ENCODE data around the gene GYS2. TPM values are rescaled to one million over a fixed set of nuclear protein-coding genes. Genes with fewer than 3 reads are reported as not detected.

The GYS2 gene
- total and polyA plus RNA-seq, 2 of the 4 experiments (the other 2 are of a cell fraction), result not detected

DNA sequence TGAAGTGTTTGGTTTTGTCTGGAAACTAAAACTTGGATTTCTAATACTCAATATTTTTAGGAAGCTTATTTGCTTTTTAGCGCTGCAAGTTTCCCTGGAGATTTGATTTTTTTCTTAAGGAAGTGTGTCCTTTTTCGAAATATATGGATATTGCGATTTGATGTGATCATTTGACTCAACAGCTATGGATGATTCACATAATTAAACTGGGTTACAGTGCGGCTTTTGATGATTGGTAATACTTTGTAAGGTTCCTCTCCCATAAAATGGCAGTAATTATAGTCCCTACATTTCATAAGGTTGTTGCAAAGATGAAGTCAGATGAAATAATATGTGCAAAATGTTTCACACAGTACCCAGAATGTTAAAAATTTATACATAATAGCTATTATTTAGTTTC, 39.9 kb upstream of the GYS2 start:
- Histone ChIP-seq H2AK9ac (replicated peaks; ENCODE audit: low read depth, low read length, poor library complexity) (no peak overlapping the region), H3K36me3 (ENCODE audit: control insufficient read depth, insufficient read depth, low read length) (peaks cover 45% of the 10 kb centered on the region), H3K4me2 (ENCODE audit: low read depth, low read length) (no peak overlapping the region), H3K18ac (ENCODE audit: low read depth, low read length) (no peak overlapping the region), H4K5ac (ENCODE audit: low read depth, low read length) (no peak overlapping the region), H3K27ac (ENCODE audit: insufficient read depth, low read length) (no peak overlapping the region), H3K23ac (ENCODE audit: low read depth, low read length) (no peak overlapping the region), H3K79me1 (ENCODE audit: low read depth in 1 of 2, low read length in 2 of 2) (peaks cover 17 to 29% of the 10 kb centered on the region in 2 experiments), H3K14ac (replicated peaks; ENCODE audit: low read depth, low read length) (no peak overlapping the region), H3K4me1 (ENCODE audit: control insufficient read depth, insufficient read depth, low read length) (no peaks in the 10 kb centered on the region; the same call in none of the 2 replicates), H3K4me3 (ENCODE audit: insufficient read depth, low read depth, low read length) (no peak overlapping the region), H2AFZ (replicated peaks; ENCODE audit: low read length, poor library complexity) (no peak overlapping the region), H4K20me1 (ENCODE audit: insufficient read depth, low read length) (no peaks in the 10 kb centered on the region), H3K27me3 (ENCODE audit: control insufficient read depth, insufficient read depth, low read length) (no peaks in the 10 kb centered on the region), H3K56ac (ENCODE audit: extremely low read depth, insufficient read depth, low read length) (no peak overlapping the region), H3K4ac (ENCODE audit: low read depth, low read length) (no peak overlapping the region), H2AK5ac (ENCODE audit: low read depth, low read length) (no peak overlapping the region), H4K8ac (ENCODE audit: low read depth in 2 of 2, low read length in 2 of 2) (no peak overlapping the region), H3K9ac (ENCODE audit: low read depth, low read length) (no peak overlapping the region), H3K9me3 (ENCODE audit: control insufficient read depth, insufficient read depth, low read length) (no peaks in the 10 kb centered on the region), H2BK20ac (ENCODE audit: low read depth, low read length) (no peak overlapping the region), H2BK15ac (ENCODE audit: low read depth, low read length) (no peak overlapping the region), H4K91ac (ENCODE audit: insufficient read depth, low read depth, low read length) (no peak overlapping the region), H3K9me1 (ENCODE audit: insufficient read depth, low read length) (no peaks in the 10 kb centered on the region), H2BK5ac (ENCODE audit: low read depth, low read length, poor library complexity, severe bottlenecking) (no peak overlapping the region), H2BK120ac (ENCODE audit: low read depth, low read length) (no peak overlapping the region)
- intact Hi-C loops (cut with micrococcal nuclease) (no loop called here), dilution Hi-C loops (cut with HindIII; ENCODE audit: low sequenced_read_pairs, unreplicated experiment) (no loop called here), in situ Hi-C loops (cut with MboI; ENCODE audit: low sequenced_read_pairs) (loop anchor here (10.0 kb wide), 1 partner anchor 140 kb away; the partner anchor contains the start of genes GOLT1B and RECQL)
- TF ChIP-seq, protein P1, sequence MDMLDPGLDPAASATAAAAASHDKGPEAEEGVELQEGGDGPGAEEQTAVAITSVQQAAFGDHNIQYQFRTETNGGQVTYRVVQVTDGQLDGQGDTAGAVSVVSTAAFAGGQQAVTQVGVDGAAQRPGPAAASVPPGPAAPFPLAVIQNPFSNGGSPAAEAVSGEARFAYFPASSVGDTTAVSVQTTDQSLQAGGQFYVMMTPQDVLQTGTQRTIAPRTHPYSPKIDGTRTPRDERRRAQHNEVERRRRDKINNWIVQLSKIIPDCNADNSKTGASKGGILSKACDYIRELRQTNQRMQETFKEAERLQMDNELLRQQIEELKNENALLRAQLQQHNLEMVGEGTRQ (IDR thresholded peaks at IDR 0.05; ENCODE audit: low read depth, low read length), result no peak
- TF ChIP-seq CHD1 (IDR thresholded peaks at IDR 0.05; ENCODE audit: low read depth, low read length) (no peak), MXI1 (IDR thresholded peaks at IDR 0.05; ENCODE audit: borderline replicate concordance, low read depth, low read length) (no peak), CEBPB (IDR thresholded peaks at IDR 0.05; ENCODE audit: low read depth, low read length) (no peak), MAFK (IDR thresholded peaks at IDR 0.05; ENCODE audit: low read depth, low read length) (no peak), BHLHE40 (IDR thresholded peaks at IDR 0.05; ENCODE audit: low read depth, low read length) (no peak), RAD21 (IDR thresholded peaks at IDR 0.05; ENCODE audit: low read length) (no peak), POLR2A (IDR thresholded peaks at IDR 0.05; ENCODE audit: low read depth, low read length) (no peak), FOS (IDR thresholded peaks at IDR 0.05; ENCODE audit: low read depth, low read length) (no peak), SMC3 (IDR thresholded peaks at IDR 0.05; ENCODE audit: low read depth, low read length) (no peak), RCOR1 (IDR thresholded peaks at IDR 0.05; ENCODE audit: insufficient replicate concordance, low read length) (no peak)
- TF ChIP-seq, protein P2, sequence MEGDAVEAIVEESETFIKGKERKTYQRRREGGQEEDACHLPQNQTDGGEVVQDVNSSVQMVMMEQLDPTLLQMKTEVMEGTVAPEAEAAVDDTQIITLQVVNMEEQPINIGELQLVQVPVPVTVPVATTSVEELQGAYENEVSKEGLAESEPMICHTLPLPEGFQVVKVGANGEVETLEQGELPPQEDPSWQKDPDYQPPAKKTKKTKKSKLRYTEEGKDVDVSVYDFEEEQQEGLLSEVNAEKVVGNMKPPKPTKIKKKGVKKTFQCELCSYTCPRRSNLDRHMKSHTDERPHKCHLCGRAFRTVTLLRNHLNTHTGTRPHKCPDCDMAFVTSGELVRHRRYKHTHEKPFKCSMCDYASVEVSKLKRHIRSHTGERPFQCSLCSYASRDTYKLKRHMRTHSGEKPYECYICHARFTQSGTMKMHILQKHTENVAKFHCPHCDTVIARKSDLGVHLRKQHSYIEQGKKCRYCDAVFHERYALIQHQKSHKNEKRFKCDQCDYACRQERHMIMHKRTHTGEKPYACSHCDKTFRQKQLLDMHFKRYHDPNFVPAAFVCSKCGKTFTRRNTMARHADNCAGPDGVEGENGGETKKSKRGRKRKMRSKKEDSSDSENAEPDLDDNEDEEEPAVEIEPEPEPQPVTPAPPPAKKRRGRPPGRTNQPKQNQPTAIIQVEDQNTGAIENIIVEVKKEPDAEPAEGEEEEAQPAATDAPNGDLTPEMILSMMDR (conservative IDR thresholded peaks at IDR 0.05; ENCODE audit: low read depth, low read length), result no peak
- TF ChIP-seq, protein P3, sequence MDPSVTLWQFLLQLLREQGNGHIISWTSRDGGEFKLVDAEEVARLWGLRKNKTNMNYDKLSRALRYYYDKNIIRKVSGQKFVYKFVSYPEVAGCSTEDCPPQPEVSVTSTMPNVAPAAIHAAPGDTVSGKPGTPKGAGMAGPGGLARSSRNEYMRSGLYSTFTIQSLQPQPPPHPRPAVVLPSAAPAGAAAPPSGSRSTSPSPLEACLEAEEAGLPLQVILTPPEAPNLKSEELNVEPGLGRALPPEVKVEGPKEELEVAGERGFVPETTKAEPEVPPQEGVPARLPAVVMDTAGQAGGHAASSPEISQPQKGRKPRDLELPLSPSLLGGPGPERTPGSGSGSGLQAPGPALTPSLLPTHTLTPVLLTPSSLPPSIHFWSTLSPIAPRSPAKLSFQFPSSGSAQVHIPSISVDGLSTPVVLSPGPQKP (IDR thresholded peaks at IDR 0.05; ENCODE audit: borderline replicate concordance, low read depth, low read length), result no peak
- CTCF ChIA-PET, result no interaction called here
- ATAC-seq (ENCODE audit: low read depth), result no peak
- no peak for DNase-seq
- POLR2A ChIA-PET (ENCODE audit: unreplicated experiment), result interaction anchor here (1.0 kb wide), 1 partner anchor 13 kb away, joined by 10 read pairs; no protein-coding TSS in a partner anchor
- no TSS peak for BruUV-seq (replicated peaks)
- WGBS, 2 experiments (ENCODE audit: extremely low coverage in 2 of 2, insufficient read length in 1 of 2), result no CpG with 5 or more reads among the region's 4 CpGs

Data from IMR-90 (cell line).